HG02970 (cell line): Measurements from ENCODE around the gene TAS2R42.

Experiments used
- ATAC-seq: cut with Tn5 transposase; IDR thresholded peaks from one replicate; pipeline ENCODE4 v1.9.1; 2021; ENCODE audit warnings: mild to moderate bottlenecking, moderate library complexity, moderate number of reproducible peaks; ENCODE audit not compliant: unreplicated experiment, low FRiP score

Gene TAS2R42

DNA sequence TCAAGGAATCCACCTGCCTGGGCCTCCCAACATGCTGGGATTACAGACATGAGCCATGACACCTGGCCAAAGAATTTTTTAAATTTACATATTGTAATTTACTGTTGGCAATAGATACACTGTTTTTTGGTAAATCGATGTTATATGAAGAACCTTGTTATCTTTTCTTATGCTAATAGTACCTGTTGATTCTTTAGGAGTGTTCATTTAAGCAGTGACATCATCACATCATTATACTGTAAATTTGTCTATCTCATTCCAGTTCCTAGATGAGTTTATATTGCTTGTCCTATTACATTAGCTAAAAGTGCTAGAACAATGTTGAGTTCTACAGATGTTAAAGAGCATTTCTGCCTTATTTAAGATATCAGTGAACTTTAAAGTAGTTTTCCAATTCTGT is 39.3 kb downstream of the TAS2R42 start:
- ATAC-seq = no peak

DNA sequence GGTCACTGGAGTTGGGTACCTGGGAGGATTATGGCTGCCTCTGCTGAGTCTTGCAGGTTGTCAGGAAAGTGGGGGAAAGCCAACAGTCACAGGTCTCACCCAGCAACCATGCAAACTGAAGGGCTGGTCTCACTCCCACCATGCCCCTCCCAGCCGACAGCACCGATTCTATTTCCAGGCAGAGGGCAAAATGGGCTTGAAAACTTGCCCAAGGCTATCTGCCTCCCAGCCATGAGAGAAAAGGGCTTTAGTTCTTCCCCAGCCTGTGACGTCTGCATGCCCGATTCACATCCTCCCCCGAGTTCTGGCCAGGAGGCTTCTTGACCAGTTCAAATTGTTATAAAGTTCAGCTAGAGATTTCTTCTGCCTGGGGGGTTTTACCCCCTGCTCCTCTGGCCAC is 42.4 kb downstream of the TAS2R42 start:
- no peak for ATAC-seq

DNA sequence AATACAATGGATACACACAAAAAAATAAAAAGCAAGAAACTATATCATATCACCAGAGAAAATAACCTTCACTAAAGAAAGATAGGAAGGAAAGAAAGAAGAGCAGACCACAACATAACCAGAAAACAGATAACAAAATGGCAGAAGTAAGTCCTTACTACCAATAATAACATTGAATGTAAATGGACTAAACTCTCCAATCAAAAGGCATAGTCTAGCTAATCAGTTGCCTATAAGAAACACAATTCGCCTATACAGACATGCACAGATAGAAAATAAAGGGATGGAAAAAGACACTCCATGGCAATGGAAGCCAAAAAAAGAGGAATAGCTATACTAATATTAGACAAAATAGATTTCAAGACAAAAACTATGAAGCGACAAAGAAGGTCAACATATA is 43.4 kb downstream of the TAS2R42 start:
- ATAC-seq = no peak

DNA sequence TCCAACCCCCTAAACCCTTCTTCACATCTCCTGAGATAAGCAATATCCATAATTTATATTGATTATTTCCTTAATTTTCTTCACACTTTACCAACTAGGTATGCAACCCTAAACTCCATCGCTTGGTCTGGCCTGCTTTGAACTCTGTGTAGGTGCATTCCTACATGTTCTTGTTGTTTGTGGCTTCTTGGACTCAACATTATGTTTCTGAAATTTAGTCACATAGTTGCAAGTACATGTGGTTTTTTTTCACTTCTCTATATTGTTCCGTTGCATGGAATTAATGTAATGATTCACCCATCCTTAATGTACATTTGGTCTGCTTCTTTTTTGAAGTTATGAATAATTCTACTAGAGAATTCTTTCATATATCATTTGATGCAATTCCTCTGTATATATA is 50.7 kb downstream of the TAS2R42 start:
- ATAC-seq = no peak
